Measurements from ENCODE around the gene GAS7.

DNA sequence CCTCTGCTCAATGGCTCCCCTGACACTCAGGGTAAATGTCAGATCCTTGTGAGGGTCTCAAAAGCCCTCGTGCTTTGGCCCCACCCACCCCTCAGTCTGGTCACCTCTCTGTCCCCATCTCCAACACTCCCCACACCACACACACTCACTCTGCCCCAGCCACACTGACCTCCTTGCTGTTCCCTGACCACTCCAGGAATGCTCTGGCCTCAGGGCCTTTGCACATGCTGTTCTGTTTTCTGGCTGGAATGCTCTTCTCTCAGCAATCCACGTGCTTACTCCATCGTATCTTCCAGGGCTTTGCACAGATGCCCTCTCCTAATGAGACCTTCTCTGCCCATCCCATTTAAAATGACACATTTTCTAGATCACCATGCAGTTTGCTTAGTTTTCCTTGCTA, 28.2 kb downstream of the GAS7 start:
- TF ChIP-seq CTCF (IDR thresholded peaks at IDR 0.05) (no peak), EP300 (IDR thresholded peaks at IDR 0.05) (no peak)

Data from tibial nerve (tissue), 4 donors.